HEK293 (cell line): ENCODE measurements around the gene DSCAM.

Experiments used
- CTCF ChIA-PET: fragments of 350-600 bp; formaldehyde crosslinking; extraction: SDS; loops from one replicate; lab custom pipeline; 2021; ENCODE audit warnings: antibody characterized with exemption; lab: Yijun Ruan, JAX
- POLR2A ChIA-PET: fragments of 300-600 bp; formaldehyde crosslinking; extraction: SDS; loops from one replicate; lab custom pipeline; 2020; ENCODE audit warnings: antibody characterized with exemption, inconsistent platforms; lab: Yijun Ruan, JAX
- H3K27ac ChIP-seq: fragments of 200-500 bp; sonication (Bioruptor generic); 2 replicates; pipeline ENCODE4 v1.5.1; 2014; ENCODE audit warnings: low read depth, low read length, control low read depth, inconsistent platforms; ENCODE audit errors: extremely low read depth
- H3K36me3 ChIP-seq, 2 experiments: fragments of 200-500 bp in 1 of 2; sonication (Bioruptor generic) in 1 of 2; 1 replicate in 1 of 2; 2 replicates in 1 of 2; pipeline ENCODE4 v1.5.1; 2014 to 2017; ENCODE audit warnings: inconsistent platforms in 2 of 2, low read length in 2 of 2; ENCODE audit not compliant: control insufficient read depth in 2 of 2, insufficient read depth in 1 of 2
- H3K4me1 ChIP-seq: fragments of 200-500 bp; sonication (Bioruptor generic); 2 replicates; pipeline ENCODE4 v1.5.1; 2014; ENCODE audit warnings: mild to moderate bottlenecking, low read length, inconsistent platforms; ENCODE audit not compliant: control insufficient read depth, insufficient read depth
- H3K4me3 ChIP-seq: 2 replicates; pipeline ENCODE4 v1.5.1; 2011; ENCODE audit warnings: low read depth, mild to moderate bottlenecking, control low read depth, low read length, moderate library complexity
- H3K9me3 ChIP-seq: fragments of 200-500 bp; sonication (Bioruptor generic); 2 replicates; pipeline ENCODE4 v1.5.1; 2014; ENCODE audit warnings: low read depth, low read length, inconsistent platforms; ENCODE audit not compliant: control insufficient read depth, insufficient read depth
- CTCF ChIP-seq: fragments of 450-650 bp; formaldehyde crosslinking; IDR thresholded peaks from 2 replicates; pipeline ENCODE4 v1.5.1; 2016; ENCODE audit warnings: missing biosample characterization, missing genetic modification characterization
- ELK4 ChIP-seq: IDR thresholded peaks from 2 replicates; pipeline ENCODE4 v1.6.1; 2011; ENCODE audit warnings: mild to moderate bottlenecking, low read depth, low read length, borderline replicate concordance
- GFI1B ChIP-seq: fragments of 450-650 bp; formaldehyde crosslinking; IDR thresholded peaks from 2 replicates; pipeline ENCODE4 v1.5.1; 2016; ENCODE audit warnings: missing biosample characterization, missing genetic modification characterization
- PATZ1 ChIP-seq: fragments of 450-650 bp; formaldehyde crosslinking; IDR thresholded peaks from 2 replicates; pipeline ENCODE4 v1.5.1; 2016; ENCODE audit warnings: missing biosample characterization, missing genetic modification characterization
- TCF7L2 ChIP-seq: IDR thresholded peaks from 2 replicates; pipeline ENCODE4 v1.6.1; 2011; ENCODE audit warnings: low read depth, mild to moderate bottlenecking, inconsistent platforms, low read length, moderate library complexity, borderline replicate concordance
- ZBTB26 ChIP-seq: fragments of 450-650 bp; formaldehyde crosslinking; optimal IDR thresholded peaks from 2 replicates; pipeline ENCODE3; 2016; ENCODE audit warnings: missing biosample characterization, mild to moderate bottlenecking, missing genetic modification characterization
- ZFHX2 ChIP-seq: fragments of 450-650 bp; formaldehyde crosslinking; conservative IDR thresholded peaks from 2 replicates; pipeline ENCODE4 v1.5.1; 2016; ENCODE audit warnings: missing biosample characterization, missing genetic modification characterization
- ZNF16 ChIP-seq: fragments of 450-650 bp; formaldehyde crosslinking; IDR thresholded peaks from 2 replicates; pipeline ENCODE4 v1.5.1; 2016; ENCODE audit warnings: low read depth, missing biosample characterization, missing genetic modification characterization
- ZNF174 ChIP-seq: fragments of 450-650 bp; formaldehyde crosslinking; IDR thresholded peaks from 2 replicates; pipeline ENCODE4 v1.5.0; 2017; ENCODE audit warnings: missing biosample characterization, mild to moderate bottlenecking, missing genetic modification characterization
- ZNF311 ChIP-seq: fragments of 450-650 bp; formaldehyde crosslinking; IDR thresholded peaks from 2 replicates; pipeline ENCODE4 v1.5.1; 2017; ENCODE audit warnings: missing biosample characterization, missing genetic modification characterization, borderline replicate concordance
- ZNF335 ChIP-seq: fragments of 450-650 bp; formaldehyde crosslinking; conservative IDR thresholded peaks from 2 replicates; pipeline ENCODE4 v1.5.1; 2016; ENCODE audit warnings: missing biosample characterization, missing genetic modification characterization
- ZNF350 ChIP-seq: fragments of 450-650 bp; formaldehyde crosslinking; IDR thresholded peaks from 2 replicates; pipeline ENCODE4 v1.5.0; 2017; ENCODE audit warnings: missing biosample characterization, mild to moderate bottlenecking, missing genetic modification characterization
- ZNF433 ChIP-seq: fragments of 450-650 bp; formaldehyde crosslinking; IDR thresholded peaks from 2 replicates; pipeline ENCODE4 v1.5.1; 2016; ENCODE audit warnings: missing biosample characterization, missing genetic modification characterization, low read depth
- ZNF449 ChIP-seq: fragments of 450-650 bp; formaldehyde crosslinking; IDR thresholded peaks from 2 replicates; pipeline ENCODE4 v1.5.1; 2017; ENCODE audit warnings: missing biosample characterization, mild to moderate bottlenecking, missing genetic modification characterization, moderate library complexity
- ZNF473 ChIP-seq: fragments of 450-650 bp; formaldehyde crosslinking; IDR thresholded peaks from 2 replicates; pipeline ENCODE4 v1.5.1; 2017; ENCODE audit warnings: missing biosample characterization, missing genetic modification characterization
- ZNF488 ChIP-seq: fragments of 450-650 bp; formaldehyde crosslinking; IDR thresholded peaks from 2 replicates; pipeline ENCODE4 v1.5.1; 2016; ENCODE audit warnings: missing biosample characterization, missing genetic modification characterization
- ZNF514 ChIP-seq: fragments of 450-650 bp; formaldehyde crosslinking; IDR thresholded peaks from 2 replicates; pipeline ENCODE4 v1.5.1; 2016; ENCODE audit warnings: missing biosample characterization, missing genetic modification characterization
- ZNF571 ChIP-seq: fragments of 450-650 bp; formaldehyde crosslinking; IDR thresholded peaks from 2 replicates; pipeline ENCODE4 v1.5.0; 2017; ENCODE audit warnings: missing biosample characterization, missing genetic modification characterization
- ZNF76 ChIP-seq: fragments of 450-650 bp; formaldehyde crosslinking; IDR thresholded peaks from 2 replicates; pipeline ENCODE4; 2016; ENCODE audit warnings: low read depth, missing biosample characterization, missing genetic modification characterization, borderline replicate concordance
- ZNF785 ChIP-seq: fragments of 450-650 bp; formaldehyde crosslinking; IDR thresholded peaks from 2 replicates; pipeline ENCODE4 v1.5.1; 2016; ENCODE audit warnings: missing biosample characterization, missing genetic modification characterization
- ZSCAN5A ChIP-seq: fragments of 450-650 bp; formaldehyde crosslinking; IDR thresholded peaks from 2 replicates; pipeline ENCODE4 v1.5.1; 2016; ENCODE audit warnings: missing biosample characterization, missing genetic modification characterization

The DSCAM gene

GRCh38 chr21:40736145-40736544 lies 110.8 kb downstream of the DSCAM start:
- Histone ChIP-seq H3K4me3 (no peak overlapping the region), H3K27ac (no peak overlapping the region), H3K9me3 (no peaks in the 10 kb centered on the region), H3K4me1 (no peaks in the 10 kb centered on the region), H3K36me3 (no peaks in the 10 kb centered on the region)
- no peak for TF ChIP-seq ZNF433 (tag by site-specific recombination)
- no peak for TF ChIP-seq ZNF76
- no peak for TF ChIP-seq ZSCAN5A (tag by site-specific recombination)
- TF ChIP-seq ZNF311: no peak
- TF ChIP-seq TCF7L2: no peak
- no peak for TF ChIP-seq ZNF449 (tag by site-specific recombination)
- TF ChIP-seq ZNF514 (tag by site-specific recombination): no peak
- no peak for TF ChIP-seq PATZ1 (tag by site-specific recombination)
- TF ChIP-seq ZFHX2 (tag by site-specific recombination): no peak
- ChIA-PET POLR2A (interaction anchor here (0.7 kb wide), 1 partner anchor 186 kb away, joined by 3 read pairs; no protein-coding TSS in a partner anchor), CTCF (no interaction called here)

- no peaks in the 10 kb centered on the region for H3K4me1 ChIP-seq
- ChIA-PET CTCF (interaction anchor here (0.6 kb wide), 1 partner anchor 374 kb away, joined by 3 read pairs; no protein-coding TSS in a partner anchor), POLR2A (no interaction called here)
- H3K36me3 ChIP-seq: no peaks in the 10 kb centered on the region
- no peak for TF ChIP-seq ZNF473 (tag by site-specific recombination)
- TF ChIP-seq ZNF16: no peak
- TF ChIP-seq ELK4: no peak
- no peak for TF ChIP-seq ZNF571 (tag by site-specific recombination)
- TF ChIP-seq ZNF350 (tag by site-specific recombination): no peak
- no peak overlapping the region for H3K27ac ChIP-seq
- no peak overlapping the region for H3K4me3 ChIP-seq
- no peaks in the 10 kb centered on the region for H3K9me3 ChIP-seq
Measured at GRCh38 chr21:40733024-40733397, 113.9 kb downstream of the DSCAM start.

- CTCF ChIA-PET: no interaction called here
- Histone ChIP-seq H3K4me1 (no peaks in the 10 kb centered on the region), H3K9me3 (no peaks in the 10 kb centered on the region), H3K27ac (no peak overlapping the region), H3K4me3 (no peak overlapping the region), H3K36me3 (no peaks in the 10 kb centered on the region)
- POLR2A ChIA-PET: no interaction called here
- TF ChIP-seq CTCF (tag by site-specific recombination): no peak
- TF ChIP-seq ZNF488 (tag by site-specific recombination): no peak
- no peak for TF ChIP-seq ZBTB26 (tag by site-specific recombination)
- TF ChIP-seq ZNF785 (tag by site-specific recombination): no peak
- TF ChIP-seq ZNF174 (tag by site-specific recombination): no peak
- no peak for TF ChIP-seq ZNF335 (tag by site-specific recombination)
- TF ChIP-seq GFI1B (tag by site-specific recombination): no peak
- no peak for TF ChIP-seq ZNF350 (tag by site-specific recombination)
Measured at GRCh38 chr21:40732253-40733023, 114.5 kb downstream of the DSCAM start.
